ENCODE results near the gene CEPT1. TPM values are rescaled to one million over a fixed set of nuclear protein-coding genes. Genes with fewer than 3 reads are reported as not detected.

CEPT1 gene
- total RNA-seq, 4 donors from 2014 or later, result 32.2 to 53.8 (median 51.7) TPM

DNA sequence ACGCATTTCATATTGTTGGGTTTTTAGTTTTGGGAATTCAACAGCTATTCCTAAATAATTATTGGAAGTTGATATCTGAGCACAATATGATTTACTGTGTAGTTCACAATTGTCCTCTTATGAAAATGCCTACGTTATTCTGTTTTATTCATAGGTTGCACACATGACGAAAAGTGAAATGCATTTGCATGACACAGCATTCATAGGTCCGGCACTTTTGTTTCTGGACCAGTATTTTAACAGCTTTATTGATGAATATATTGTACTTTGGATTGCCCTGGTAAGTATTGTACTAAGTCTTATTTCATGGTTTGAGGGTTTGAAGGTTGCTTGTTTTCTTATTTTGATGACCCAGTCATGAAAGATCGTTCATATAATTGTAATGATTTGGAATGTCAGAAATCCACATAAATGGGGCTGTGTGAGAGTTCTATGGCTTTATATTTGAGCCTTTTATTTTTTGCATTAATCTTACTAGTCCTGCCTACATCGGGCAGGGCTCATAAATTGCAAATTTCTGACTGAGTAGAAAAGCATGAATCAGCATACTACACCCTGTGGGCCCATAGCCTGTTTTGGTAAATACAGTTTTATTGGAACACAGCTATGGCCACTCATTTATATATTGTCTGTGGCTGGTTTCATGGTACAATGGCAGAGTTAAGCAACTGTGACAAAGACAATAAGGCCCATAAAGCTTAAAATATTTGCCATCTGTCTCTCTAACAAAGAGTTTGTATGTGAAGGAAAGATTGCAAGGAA lies 43.5 kb downstream of the CEPT1 start:
- DNase-seq, result no peak
- Histone ChIP-seq H3K9me3 (no peaks in the 10 kb centered on the region), H3K4me1 (no peaks in the 10 kb centered on the region), H3K36me3 (peaks cover 18 to 39% of the 10 kb centered on the region in 2 donors), H3K27me3 (no peaks in the 10 kb centered on the region), H3K27ac (no peak overlapping the region), H3K4me3 (replicated peaks in 1 of 3) (no peak overlapping the region)
- WGBS, 2 donors, result 96% methylated on average over 6 of the region's 6 CpGs
- no peak for TF ChIP-seq POLR2A (IDR thresholded peaks at IDR 0.05)
- TF ChIP-seq, protein P1, sequence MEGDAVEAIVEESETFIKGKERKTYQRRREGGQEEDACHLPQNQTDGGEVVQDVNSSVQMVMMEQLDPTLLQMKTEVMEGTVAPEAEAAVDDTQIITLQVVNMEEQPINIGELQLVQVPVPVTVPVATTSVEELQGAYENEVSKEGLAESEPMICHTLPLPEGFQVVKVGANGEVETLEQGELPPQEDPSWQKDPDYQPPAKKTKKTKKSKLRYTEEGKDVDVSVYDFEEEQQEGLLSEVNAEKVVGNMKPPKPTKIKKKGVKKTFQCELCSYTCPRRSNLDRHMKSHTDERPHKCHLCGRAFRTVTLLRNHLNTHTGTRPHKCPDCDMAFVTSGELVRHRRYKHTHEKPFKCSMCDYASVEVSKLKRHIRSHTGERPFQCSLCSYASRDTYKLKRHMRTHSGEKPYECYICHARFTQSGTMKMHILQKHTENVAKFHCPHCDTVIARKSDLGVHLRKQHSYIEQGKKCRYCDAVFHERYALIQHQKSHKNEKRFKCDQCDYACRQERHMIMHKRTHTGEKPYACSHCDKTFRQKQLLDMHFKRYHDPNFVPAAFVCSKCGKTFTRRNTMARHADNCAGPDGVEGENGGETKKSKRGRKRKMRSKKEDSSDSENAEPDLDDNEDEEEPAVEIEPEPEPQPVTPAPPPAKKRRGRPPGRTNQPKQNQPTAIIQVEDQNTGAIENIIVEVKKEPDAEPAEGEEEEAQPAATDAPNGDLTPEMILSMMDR (IDR thresholded peaks at IDR 0.05), result no peak
- intact Hi-C loops (cut with DNase I), result no loop called here

DNA sequence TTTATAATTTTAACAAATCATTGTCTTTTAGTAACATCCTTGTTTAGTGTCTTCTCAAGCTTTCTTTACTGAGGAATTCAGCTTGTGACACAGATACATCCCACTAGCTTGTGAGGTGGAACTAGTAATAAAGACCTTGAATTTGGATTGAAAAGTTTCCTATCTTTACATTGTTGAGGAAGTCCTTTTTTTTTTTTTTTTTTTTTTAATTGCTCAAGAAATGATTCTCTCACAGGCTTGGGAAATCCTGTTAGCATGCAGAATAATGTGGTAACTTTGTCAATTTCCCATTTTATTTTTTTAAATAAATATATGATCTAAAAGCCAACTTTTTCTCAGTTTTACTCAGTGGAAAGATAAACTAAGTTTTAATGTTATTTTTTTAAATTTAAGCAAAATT lies 44.6 kb downstream of the CEPT1 start:
- Histone ChIP-seq H3K4me1 (no peaks in the 10 kb centered on the region), H3K9me3 (no peaks in the 10 kb centered on the region), H3K27me3 (no peaks in the 10 kb centered on the region), H3K36me3 (peaks cover 18 to 39% of the 10 kb centered on the region in 2 donors), H3K27ac (no peak overlapping the region), H3K4me3 (replicated peaks in 1 of 3) (no peak overlapping the region)
- intact Hi-C loops (cut with DNase I), result no loop called here
- TF ChIP-seq, protein P1 (IDR thresholded peaks at IDR 0.05), result no peak
- TF ChIP-seq POLR2A (IDR thresholded peaks at IDR 0.05), result no peak
- no peak for DNase-seq

DNA sequence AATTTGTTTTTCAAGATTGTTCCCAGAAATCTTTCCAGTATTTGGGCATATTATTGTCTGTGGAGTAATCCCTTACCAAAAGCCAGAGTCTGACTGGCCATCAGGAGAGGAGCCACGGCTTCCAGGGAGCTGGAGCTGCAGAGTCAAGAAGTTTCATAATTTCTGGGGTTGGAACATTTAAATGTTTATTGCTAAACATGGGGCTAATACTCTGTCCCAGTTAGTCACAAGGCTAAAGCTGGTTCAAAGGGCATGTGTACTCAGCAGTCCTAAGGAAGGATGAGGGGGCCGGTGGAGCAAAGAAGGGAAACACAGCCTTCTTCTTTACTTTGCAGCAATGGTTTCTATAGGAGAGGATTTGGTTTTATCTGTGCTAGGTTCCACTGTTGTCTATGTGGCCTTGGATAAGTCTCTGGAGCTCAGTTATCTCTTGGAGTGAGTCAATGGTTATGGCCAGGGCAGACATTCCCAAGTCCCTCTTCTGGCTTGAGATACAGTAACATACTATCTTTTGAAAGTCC lies 51.0 kb downstream of the CEPT1 start:
- H3K36me3 ChIP-seq, result peaks cover 8 to 22% of the 10 kb centered on the region in 2 donors

DNA sequence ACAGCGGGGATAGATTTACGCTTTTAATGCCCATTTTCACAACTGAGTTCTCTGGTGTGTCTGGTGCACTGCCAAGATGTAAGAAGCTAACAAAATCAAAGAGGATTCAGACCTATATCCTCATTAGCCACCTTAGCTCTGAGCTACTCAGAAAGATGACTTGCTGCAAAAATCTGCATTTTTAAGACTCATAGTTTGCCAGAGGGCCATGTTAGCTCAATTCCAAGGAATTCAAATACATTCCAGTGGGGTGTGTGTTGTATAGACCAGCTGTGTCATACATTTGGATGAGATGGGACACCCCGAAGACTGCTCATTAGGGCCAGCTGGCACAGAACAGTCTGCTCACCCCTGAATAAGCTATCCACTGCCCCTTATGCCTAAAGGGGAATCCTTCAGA lies 51.5 kb downstream of the CEPT1 start:
- 52 to 63% methylated on average over 3 of the region's 3 CpGs for WGBS, 2 donors
- Histone ChIP-seq H3K36me3 (peaks cover 8 to 17% of the 10 kb centered on the region in 2 donors), H3K4me1 (peaks cover 0 to 16% of the 10 kb centered on the region in 2 donors), H3K27ac (peak overlapping the region in 1 of 3 donors; percentile 20), H3K9me3 (no peaks in the 10 kb centered on the region), H3K27me3 (no peaks in the 10 kb centered on the region), H3K4me3 (replicated peaks in 1 of 3) (no peak overlapping the region)
- DNase-seq, result no peak
- intact Hi-C loops (cut with DNase I), result no loop called here
- TF ChIP-seq POLR2A (IDR thresholded peaks at IDR 0.05), result no peak
- TF ChIP-seq, protein P1 (IDR thresholded peaks at IDR 0.05), result no peak

More for the DNA sequence above, 51.0 kb downstream of the CEPT1 start:
- Histone ChIP-seq H3K9me3 (no peaks in the 10 kb centered on the region), H3K27ac (no peak overlapping the region), H3K4me1 (peaks cover 0 to 16% of the 10 kb centered on the region in 2 donors), H3K27me3 (no peaks in the 10 kb centered on the region), H3K4me3 (replicated peaks in 1 of 3) (no peak overlapping the region)
- TF ChIP-seq, protein P1 (IDR thresholded peaks at IDR 0.05), result no peak
- TF ChIP-seq POLR2A (IDR thresholded peaks at IDR 0.05), result no peak
- WGBS, 2 donors, result 75 to 89% methylated on average over 2 of the region's 2 CpGs
- DNase-seq, result no peak
- intact Hi-C loops (cut with DNase I), result no loop called here

DNA sequence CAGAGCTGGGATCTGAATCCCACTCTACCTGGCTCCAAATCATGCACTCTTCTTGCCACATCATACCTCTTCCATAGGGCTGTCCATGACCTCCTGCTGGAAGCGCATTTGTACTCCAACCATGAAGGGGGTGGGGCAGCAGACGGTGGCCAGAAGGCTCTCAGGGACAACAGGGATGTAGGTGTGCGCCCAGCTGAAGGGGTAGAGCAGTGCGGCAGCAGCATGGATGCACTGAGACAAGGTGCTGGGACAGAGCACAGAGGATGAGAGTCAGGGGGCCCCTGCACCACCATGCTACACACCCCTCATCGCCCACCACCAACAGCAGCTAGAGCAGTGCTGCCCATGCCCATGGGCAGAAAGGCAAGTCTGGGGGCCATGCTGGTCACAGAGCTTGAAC lies 52.1 kb downstream of the CEPT1 start:
- intact Hi-C loops (cut with DNase I), result no loop called here
- peaks cover 6 to 13% of the 10 kb centered on the region in 2 donors for H3K36me3 ChIP-seq
- WGBS, 2 donors, result 90 to 97% methylated on average over 5 of the region's 5 CpGs

More for the DNA sequence above, 52.1 kb downstream of the CEPT1 start:
- H3K27me3 ChIP-seq, result no peaks in the 10 kb centered on the region
- peaks cover 0 to 16% of the 10 kb centered on the region in 2 donors for H3K4me1 ChIP-seq
- no peak overlapping the region for H3K27ac ChIP-seq
- no peak for DNase-seq
- TF ChIP-seq, protein P1 (IDR thresholded peaks at IDR 0.05), result no peak
- no peak for TF ChIP-seq POLR2A (IDR thresholded peaks at IDR 0.05)
- no peak overlapping the region for H3K4me3 ChIP-seq (replicated peaks in 1 of 3)
- H3K9me3 ChIP-seq, result no peaks in the 10 kb centered on the region

Data from thyroid gland (tissue), 4 donors.